Fibroblast of villous mesenchyme (primary cell): ENCODE data around the gene MAPK8. TPM values are rescaled to one million over a fixed set of nuclear protein-coding genes. Genes with fewer than 3 reads are reported as not detected.

Source experiments
- DNase-seq: peaks from one replicate; pipeline ENCODE4 v3.0.0-alpha.2; 2010; ENCODE audit warnings: low read depth
- H3K4me3 ChIP-seq: 2 replicates; pipeline ENCODE4 v1.5.1; 2011; ENCODE audit warnings: low read depth, mild to moderate bottlenecking, low read length
- total RNA-seq: library from RNA; depleted of rRNA; stranded (reverse); fragments of >200 nt; gene quantifications from 2 replicates; pipeline ENCODE4 v1.2.3, GENCODE V29; 2012
- TF ChIP-seq, protein P1 (sequence below): IDR thresholded peaks from 2 replicates; pipeline ENCODE4 v1.5.1; 2012; ENCODE audit warnings: low read depth, mild to moderate bottlenecking, low read length; ENCODE audit not compliant: insufficient read depth

Gene MAPK8
- total RNA-seq, 1 donor: 111 TPM

DNA sequence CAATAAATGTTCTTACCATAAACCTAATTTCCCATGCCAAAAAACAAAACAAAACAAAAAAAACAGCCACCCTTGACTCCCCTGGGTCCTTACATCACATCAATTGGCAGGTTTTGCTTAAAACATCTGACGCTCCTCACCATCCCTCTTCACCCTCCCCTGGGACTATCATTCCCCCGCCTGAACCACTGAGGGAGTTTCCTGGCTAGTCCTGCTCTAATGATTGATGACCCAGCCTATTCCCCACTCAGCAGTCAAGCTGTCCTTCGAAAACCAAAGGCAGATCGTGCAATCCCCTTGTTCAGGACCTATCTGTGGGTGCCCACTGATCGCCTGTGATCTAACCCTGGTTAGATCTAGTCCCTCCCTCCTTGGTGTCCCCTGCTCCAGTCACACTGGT lies 20.8 kb upstream of the MAPK8 start:
- no peak overlapping the region for H3K4me3 ChIP-seq
- TF ChIP-seq, protein P1, sequence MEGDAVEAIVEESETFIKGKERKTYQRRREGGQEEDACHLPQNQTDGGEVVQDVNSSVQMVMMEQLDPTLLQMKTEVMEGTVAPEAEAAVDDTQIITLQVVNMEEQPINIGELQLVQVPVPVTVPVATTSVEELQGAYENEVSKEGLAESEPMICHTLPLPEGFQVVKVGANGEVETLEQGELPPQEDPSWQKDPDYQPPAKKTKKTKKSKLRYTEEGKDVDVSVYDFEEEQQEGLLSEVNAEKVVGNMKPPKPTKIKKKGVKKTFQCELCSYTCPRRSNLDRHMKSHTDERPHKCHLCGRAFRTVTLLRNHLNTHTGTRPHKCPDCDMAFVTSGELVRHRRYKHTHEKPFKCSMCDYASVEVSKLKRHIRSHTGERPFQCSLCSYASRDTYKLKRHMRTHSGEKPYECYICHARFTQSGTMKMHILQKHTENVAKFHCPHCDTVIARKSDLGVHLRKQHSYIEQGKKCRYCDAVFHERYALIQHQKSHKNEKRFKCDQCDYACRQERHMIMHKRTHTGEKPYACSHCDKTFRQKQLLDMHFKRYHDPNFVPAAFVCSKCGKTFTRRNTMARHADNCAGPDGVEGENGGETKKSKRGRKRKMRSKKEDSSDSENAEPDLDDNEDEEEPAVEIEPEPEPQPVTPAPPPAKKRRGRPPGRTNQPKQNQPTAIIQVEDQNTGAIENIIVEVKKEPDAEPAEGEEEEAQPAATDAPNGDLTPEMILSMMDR: no peak
- no peak for DNase-seq

DNA sequence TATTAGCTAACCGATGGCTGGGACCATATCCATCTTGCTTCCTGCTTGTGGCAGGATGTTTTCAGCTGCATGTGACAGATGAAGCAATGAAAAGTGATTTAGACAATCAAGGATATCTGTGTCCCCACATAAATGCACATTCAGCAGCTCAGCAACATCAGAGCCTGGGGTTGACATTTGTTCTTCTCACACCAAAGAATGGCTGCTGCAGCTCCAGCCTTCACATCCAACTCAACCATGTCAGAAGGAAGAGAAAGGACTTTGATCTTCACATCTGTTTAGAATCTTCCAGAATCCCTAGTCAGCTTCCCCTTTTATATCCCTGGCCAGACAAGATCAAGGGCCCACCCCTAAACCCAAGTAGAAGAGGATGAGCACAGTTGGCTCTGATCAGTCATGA lies 20.1 kb upstream of the MAPK8 start:
- no peak for DNase-seq
- H3K4me3 ChIP-seq: no peak overlapping the region
- TF ChIP-seq, protein P1: no peak

DNA sequence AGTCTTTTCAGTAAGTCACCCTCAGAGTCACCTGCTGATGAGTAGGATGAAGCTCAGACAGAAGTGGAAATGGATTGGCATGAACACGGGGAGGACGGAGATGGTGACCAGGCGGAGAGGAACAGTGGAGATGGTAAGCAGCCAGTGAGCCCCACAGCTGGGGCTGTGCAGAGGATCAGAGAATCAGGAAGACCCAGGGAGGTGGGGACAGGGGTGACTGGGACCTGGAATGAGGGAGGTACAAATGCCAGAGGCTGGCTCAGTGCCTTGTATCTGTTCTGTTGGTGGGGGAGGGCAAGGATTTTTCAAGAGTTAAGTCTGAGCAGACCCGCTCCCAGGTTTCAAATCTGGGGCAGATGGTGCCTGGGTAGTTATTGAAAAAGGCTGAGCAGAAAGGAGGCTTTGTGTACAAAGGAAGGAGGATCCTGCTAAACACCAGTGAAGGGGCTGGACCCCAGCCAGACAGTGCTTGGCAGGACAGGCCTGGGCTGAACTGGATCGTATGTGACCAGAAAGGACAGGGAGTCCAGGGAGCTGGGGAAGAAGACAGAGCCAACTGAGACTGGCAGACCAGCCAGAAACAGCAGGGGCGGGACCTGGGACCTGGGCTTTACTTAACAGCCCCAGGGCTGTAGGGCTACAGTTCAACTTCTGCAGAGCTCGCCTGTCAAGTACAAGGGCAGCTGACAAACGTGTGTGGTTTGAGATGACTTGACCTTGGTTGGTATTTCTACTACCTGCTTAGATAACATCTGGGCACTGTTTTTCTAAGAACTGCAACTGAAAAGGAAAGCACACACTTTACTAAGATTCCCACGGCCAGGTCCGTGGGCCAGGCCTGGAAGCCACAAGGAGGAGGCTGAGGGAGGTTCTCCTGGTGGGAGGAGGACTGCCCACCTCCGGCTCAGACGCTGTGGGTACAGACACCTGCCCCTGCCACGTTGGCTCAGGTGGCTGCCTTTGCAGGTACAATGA lies 18.8 kb upstream of the MAPK8 start:
- no peak overlapping the region for H3K4me3 ChIP-seq
- no peak for DNase-seq
- TF ChIP-seq, protein P1: no peak

DNA sequence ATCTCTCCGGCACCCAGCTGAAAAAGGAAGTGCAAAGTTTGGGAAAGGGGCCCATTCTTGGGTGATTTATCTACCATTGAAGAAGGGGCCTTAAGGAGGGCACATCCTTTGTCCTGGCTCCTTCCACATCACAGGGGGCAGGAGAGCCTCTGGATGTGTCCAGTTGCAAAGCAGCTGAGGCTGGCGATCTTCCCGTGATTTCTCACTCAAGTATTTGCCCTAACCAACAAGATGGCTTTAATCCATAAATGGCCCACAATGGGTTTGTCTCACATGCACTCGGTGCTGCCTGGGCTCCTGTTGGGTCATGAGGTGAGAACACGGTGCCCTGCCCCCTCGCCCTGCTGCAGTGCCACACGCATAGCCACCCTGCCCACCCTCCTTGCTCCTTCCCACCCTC lies 17.8 kb upstream of the MAPK8 start:
- H3K4me3 ChIP-seq: no peak overlapping the region
- DNase-seq: no peak
- TF ChIP-seq, protein P1: no peak

DNA sequence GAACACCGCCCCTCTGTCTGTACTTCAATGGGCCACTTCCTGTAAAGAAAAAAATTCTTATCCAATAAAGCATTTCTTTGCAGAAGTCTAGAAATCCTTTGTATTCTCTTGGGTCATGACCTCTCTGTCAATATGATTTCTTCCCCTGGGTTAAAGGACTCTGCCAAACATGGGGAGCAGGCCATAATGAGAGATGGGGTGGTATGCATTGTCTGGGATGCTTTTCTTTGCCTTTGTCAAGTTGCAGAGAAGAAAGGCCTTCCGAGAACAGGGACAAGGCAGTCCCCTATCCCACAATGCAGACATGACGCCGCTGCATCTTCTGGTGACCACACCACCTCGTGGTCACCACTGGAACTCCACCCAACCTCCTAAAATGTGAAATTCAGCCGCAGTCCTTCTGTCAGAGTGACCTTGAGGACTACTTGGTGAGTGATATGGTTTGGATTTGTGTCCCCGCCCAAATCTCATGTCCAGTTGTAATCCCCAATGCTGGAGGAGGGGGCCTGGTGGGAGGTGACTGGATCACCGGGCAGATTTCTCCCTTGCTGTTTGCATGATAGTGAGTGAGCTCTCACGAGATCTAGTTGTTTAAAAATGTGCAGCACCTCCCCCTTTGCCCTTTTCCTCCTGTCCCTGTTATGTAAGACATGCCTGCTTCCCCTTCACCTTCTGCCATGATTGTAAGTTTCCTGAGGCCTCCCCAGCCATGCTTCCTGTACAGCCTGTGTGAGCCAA lies 16.8 kb upstream of the MAPK8 start:
- DNase-seq: peak; percentile 43
- TF ChIP-seq, protein P1: peak; percentile 92
- H3K4me3 ChIP-seq: no peak overlapping the region

DNA sequence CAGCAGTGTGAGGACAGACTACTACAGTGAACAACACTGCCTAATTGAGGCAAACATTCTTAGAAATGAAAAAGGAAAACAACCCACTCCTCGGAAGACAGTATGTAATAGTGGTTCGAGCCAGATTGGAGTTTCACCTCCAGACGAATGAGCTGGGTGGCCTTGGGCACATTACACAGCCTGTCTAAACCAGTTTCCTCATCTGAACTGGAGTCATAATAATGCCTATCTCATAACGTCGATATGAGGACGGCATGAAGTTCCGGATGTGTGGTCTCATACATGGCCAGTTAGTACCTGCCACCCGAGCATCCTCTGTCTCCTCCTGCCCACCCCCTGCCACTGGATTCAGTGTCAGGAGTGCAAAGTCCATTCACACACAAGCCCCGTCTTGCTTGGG lies 16.2 kb upstream of the MAPK8 start:
- DNase-seq: no peak
- H3K4me3 ChIP-seq: no peak overlapping the region
- TF ChIP-seq, protein P1: no peak
